SJCRH30 (cell line): ENCODE data around the gene NFYB. TPM values are rescaled to one million over a fixed set of nuclear protein-coding genes. Genes with fewer than 3 reads are reported as not detected.

Source experiments
- total RNA-seq: library from RNA; depleted of rRNA; stranded (reverse); fragments of >200 nt; shearing (Covaris generic); gene quantifications from 2 replicates; pipeline ENCODE4 v1.2.3, GENCODE V29; 2014; rRNA removed

NFYB gene
- total RNA-seq, 1 experiment from 2014 or later, result 38.4 TPM

Other genes starting within 250 kb of the NFYB start
- 396 and 423 TPM in 2 replicates for gene HSP90B1, start 207.8 kb downstream of the NFYB start, total RNA-seq
- 56.2 and 57.3 TPM in 2 replicates for gene TDG, start 172.3 kb downstream of the NFYB start, total RNA-seq
- gene GLT8D2, start 88.0 kb downstream of the NFYB start, total RNA-seq, result 16.7 and 17.9 TPM in 2 replicates
- 10.8 and 16.1 TPM in 2 replicates for gene HCFC2, start 73.7 kb downstream of the NFYB start, total RNA-seq
- gene TXNRD1, start 77.6 kb upstream of the NFYB start, total RNA-seq, result 70.0 and 72.8 TPM in 2 replicates
- gene EID3, start 165.5 kb upstream of the NFYB start, total RNA-seq, result 0.48 and 0.63 TPM in 2 replicates